HG02759 (cell line): ENCODE results near the gene ZNF280D.
A peak's percentile ranks its signal among the peaks of the same experiment; 100 is the strongest.
"Not testable (repeated sequence)": the region's sequence is repeated elsewhere in the genome, so short reads cannot be mapped to it uniquely, and the experiment has no call there.

ENCODE experiments used
- ATAC-seq: cut with Tn5 transposase; IDR thresholded peaks from one replicate; pipeline ENCODE4 v1.9.1; 2021; ENCODE audit warnings: mild to moderate bottlenecking, moderate library complexity; ENCODE audit not compliant: unreplicated experiment

ZNF280D gene

DNA sequence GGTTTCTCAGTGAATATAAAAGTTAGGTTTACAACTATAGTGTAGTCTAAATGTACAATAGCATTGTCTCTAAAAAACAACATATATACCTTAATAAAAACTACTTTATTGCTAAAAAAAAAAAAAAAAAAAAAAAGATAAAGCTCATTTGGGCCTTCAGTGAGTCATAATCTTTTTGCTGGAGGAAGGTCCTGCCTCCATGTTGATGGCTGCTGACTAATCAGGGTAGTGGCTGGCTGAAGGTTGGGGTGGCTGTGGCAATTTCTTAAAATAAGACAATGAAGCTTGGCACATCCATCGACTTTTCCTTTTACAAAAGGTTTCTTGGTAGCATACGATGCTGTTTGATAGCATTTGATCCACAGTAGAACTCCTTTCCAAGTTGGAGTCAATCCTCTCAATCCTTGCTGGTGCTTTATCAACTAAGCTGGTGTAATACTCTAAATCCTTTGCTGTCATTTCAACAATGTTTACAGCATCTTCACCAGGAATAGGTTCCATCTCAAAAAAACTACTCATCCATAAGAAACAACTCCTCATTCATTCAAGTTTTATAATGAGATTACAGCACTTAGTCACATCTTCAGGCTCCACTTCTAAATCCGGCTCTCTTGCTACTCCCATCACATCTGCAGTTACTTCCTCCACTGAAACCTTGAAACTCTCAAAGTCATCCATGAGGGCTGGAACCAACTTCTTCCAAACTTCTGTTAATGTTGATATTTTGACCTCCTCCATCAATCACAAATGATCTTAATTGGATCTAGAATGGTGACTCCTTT, 13.3 kb downstream of the ZNF280D start:
- no peak for ATAC-seq

DNA sequence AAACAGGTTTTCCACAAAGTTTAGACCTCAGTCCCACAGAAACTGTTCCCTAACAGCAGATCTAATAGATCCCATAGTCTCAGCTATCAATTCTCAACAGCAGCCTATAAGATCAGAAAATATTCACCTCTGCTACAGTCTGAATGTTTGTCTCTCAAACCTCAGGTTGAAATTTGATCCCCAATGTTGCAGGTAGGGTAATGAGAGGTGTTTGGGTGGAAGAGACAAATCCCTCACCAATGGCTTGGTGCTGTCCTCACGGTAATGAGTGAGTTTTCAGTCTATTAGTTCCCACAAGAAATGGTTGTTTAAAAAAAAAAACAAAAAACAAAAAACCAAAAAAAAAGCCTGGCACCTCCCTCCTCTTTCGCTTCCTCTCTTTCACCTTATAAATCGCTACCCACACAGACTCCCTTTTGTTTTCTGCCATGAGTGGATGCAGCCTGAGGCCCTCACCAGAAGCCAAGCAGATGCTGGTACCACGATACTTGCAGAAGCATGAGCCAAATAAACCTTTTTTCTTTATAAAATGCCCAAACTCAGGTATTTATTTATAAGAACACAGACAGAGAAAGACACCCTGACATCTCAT, 14.2 kb downstream of the ZNF280D start:
- ATAC-seq: no peak

DNA sequence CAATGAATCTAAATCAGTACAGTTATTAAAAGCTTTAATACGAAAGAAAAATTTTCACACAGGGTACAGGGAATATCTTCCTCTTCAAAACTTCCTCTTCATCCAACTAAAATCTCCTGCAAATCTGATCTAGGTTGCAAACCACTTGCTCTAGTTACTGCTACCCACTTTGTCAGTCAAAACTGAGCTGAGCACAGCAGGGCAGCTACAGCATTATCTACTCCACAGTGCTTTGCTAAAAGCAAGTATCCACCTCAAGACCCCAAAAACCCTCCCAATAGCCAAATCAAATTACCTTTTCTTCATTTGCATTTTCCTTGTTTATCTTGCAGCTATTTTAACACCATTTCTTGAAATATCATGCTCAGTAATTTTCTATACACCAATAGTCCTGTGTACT, 14.7 kb downstream of the ZNF280D start:
- no peak for ATAC-seq

DNA sequence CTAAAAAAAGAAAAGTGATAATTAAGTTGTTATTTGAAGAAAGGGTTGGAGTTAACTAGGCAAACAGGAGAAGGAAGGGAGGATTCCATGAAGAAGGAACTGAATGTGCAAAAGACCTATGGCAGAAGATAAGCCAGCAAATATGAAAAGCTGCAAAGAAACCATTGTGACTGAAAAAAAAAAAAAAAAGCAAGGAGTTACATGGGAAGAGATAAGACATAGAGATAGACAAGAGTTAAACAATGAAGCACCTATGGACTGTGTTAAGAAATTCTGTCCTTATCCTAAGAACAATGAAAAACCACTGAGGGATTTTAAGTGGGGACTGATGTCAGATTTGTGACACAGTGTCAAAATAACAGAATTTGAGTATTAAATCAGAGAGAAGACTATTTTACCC, 17.0 kb downstream of the ZNF280D start:
- no peak for ATAC-seq

DNA sequence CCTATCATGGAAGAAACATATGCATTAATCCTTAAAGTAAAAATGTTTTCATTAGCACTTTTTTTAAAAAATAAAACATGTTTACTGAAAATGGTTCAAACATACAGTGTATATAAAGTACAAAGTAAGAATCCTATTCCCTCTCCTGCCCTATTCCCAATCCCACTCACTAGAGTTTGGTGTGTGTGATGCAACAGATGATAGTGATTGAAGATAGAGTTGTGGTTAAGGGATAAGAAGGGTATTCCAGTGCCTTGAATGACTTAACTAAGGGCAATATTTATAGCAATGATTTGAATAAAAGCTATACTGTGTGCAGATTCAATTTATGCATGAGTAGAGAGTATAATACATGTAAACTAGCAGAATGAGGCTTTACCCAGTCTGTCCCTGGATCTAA, 18.1 kb downstream of the ZNF280D start:
- no peak for ATAC-seq

DNA sequence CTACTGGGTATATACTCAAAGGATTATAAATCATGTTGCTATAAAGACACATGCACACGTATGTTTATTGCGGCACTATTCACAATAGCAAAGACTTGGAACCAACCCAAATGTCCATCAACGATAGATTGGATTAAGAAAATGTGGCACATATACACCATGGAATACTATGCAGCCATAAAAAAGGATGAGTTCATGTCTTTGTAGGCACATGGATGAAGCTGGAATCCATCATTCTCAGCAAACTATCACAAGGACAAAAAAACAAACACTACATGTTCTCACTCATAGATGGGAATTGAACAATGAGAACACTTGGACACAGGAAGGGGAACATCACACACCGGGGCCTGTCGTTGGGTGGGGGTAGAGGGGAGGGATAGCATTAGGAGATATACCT, 23.8 kb downstream of the ZNF280D start:
- ATAC-seq: not testable (repeated sequence)

DNA sequence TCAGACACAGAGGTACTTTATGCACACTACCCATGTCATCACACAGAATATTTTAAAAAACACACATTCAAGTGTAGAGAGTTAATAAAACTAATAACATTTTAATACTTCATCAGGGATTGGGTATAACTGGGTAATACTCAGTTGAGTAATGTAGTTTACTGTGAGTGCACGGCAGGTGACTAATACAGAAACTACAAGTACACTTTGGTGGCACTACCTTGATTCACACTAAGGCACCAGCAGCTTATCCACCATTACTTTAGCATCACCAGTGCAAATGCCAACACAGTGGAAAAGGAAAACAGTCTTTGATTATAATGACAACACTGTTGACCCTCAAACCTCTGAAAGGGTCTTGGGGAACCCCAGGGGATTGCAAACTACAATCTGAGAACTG, 33.6 kb downstream of the ZNF280D start:
- ATAC-seq: peak; percentile 64

DNA sequence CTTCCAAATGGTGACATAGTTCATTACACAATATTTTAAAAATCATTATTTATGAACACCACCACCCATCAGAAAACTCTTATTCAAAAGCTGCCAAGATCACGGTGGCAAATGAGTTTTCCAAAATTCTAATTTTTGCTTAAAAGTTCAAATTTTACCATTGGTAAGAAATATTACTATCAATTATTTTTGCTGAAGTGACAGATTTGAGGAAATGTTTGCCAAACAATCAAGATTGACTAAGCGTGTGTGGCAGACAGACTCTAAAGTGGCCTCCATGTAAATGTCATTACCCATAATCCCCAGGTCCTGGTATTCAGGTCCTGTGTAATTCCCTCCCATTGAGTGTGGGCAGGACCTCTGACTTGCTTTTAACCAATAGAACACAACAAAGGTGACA, 35.0 kb downstream of the ZNF280D start:
- no peak for ATAC-seq

DNA sequence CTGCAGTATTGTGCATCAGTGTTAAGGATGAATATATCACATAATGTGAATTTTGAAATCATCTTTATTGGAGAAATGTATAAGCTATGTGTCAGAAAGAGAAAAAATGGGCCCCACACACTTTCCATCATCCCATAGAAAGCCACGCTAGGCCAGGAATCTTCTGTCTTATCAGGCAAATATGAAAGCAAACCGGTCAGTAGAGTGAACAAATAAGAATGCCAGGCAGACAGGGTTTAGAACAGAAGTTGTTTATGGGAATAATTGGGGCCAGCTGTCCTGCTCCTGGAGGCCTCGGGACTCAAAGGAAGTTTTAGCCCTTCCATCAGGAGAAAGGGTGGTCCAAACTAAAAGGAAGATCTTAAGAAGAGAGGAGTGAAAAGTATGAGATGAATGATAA, 39.5 kb downstream of the ZNF280D start:
- ATAC-seq: no peak

DNA sequence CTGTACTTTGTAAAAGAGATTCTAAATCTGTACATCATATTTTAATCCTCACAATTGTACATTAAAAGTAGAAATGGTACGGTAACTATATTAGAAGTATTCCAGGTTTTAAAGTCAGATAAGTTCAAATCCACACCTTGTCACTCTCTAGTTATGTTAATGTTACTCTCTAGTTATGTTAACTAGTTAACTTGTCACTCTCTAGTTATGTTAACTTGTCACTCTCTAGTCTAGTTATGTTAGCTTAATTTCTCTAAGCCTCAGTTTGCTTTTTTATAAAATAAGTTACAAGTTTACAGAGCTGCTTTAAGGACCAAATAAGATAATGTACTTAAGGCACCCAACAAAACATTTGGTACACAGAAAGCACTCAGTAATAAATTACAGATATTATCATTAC, 42.6 kb downstream of the ZNF280D start:
- no peak for ATAC-seq

DNA sequence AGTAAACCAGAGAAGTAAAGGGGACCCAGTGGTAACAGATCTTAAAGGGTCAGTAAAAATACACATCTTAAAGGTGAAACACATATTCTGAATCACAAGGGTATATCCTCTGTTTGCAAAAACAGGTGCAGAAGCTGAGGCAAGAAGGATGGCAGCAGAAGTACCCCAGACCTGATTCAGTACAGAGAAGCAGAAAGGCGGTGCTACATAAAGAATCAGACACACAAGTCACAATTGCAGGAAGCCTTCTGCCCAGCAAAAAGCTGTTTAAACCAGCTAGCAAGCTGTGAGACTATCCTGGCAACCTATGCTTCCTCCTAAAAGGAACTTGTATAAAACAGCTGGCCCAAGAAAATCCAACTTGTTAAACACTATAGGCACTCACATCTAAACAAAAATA, 49.4 kb downstream of the ZNF280D start:
- no peak for ATAC-seq

DNA sequence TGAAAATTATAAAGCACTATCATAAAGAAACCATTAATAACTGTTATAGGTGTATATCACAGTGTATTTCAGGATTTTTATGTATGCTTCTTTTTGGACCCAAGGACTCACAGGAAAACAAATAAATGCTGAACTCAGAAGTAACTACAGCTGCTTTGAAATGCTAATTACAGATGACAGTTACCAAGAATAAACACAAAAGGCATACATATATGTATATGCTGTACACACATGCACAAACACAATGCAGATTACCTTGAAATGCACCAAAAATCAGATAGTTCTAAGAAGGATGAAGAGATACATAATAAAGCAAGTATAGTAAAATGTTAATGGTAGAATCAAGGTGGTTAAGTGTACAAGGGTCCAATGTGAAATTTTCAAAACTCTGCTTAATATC, 52.2 kb downstream of the ZNF280D start:
- ATAC-seq: no peak

DNA sequence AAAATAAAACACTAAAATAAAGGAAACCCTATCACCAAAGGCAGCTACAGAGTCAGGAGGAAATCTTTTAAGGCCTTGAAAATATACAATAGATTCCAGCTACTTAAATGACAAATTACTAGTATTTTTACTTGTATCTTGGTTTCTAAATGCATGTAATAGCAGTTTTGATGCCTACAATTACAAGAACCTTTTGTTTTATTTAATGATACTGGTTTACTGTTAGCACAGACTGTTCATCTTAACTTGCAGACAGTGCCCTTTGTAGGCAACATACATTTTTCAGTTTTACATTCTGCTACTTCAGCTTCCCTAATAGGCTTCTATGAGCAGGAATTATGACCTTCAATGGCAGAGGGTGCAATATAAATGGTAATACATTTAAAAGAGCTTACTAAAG, 54.1 kb downstream of the ZNF280D start:
- ATAC-seq: no peak

DNA sequence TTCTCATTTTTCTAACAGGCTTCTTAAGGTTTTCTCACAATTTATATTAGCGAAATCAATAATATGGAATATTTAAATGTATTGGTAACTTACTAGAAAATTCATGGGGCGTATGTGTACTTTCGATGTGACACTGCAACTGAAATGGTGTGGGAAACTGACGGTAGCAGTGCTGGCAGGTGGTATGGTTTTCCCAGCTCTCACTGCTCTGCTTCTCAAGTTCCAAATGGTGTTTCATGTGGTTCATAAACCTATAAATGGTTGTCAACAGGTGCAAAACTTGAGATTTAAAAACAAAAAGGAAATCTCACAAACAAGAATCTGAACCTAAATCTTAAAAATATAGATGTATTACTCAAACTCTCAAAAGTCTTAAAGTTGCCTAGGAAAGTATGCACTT, 54.7 kb downstream of the ZNF280D start:
- ATAC-seq: no peak

DNA sequence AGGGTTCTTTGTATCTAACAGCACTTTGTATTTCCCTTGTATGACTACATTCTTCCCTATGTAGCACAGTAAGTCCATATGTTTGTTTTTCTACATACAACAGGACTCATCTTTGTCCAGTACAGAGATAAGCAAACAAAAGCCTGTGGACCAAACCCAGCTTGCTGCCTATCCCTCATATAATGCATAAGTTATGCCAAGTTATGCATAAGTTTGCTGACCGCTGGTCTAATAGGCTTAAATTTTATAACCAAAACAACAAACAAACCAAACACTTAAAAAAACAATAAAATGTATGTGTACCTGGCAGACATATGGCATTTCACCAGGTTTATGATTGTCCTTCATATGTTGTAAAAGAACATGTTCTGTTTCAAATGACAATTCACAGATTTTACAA, 56.0 kb downstream of the ZNF280D start:
- no peak for ATAC-seq

DNA sequence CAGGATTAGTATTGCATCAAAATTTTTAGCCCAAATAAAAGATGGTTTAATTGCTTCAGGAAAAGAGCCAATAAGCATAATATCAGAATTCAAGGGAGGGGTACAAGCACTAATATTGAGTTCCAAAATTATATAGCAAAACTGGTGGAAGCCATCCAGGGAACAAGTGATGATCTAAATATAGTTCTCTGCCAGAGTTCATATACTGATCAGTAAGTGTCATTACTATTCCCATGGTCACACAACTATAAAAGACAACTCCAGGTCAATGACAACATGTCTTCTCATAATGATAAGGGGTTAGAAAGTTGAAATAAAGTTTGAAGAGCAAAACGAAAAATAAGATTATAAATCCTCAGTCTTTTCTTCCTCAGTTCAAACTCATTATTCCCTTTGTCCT, 57.4 kb downstream of the ZNF280D start:
- ATAC-seq: no peak

DNA sequence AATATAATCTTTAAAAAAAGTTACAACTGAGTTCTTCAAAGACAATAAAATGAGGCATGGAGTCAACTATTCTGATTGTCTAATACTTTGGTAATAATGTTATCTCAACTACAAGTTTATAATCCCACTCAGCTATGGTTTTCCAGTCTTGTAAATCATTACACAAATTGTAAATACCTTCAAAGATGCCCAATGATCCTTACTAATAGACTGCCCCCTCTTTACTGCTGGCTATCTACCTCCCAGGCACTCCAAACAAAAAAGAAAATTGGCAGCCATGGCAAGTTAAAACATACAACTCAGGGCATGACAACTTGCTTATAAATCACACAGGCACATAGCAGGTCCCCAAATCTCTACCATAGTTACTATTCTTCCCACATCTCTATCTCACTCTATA, 58.5 kb downstream of the ZNF280D start:
- no peak for ATAC-seq

DNA sequence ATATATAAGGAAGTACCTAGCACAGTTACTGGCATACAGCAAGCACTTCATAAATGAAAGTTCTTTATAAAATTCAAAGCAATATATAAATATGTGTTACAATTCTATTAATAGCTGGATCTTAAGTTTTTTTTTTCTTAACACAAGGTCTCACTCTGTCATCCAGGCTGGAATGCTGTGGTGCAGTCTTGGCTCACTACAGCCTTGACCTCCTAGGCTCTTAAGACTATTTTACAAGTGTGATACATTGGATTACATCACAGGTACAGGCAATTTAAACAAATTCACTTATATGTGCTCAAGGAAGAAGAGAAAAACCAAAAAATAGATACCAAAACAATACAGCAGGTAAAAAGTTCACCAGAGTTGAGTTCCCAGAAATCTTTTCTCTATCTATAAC, 60.6 kb downstream of the ZNF280D start:
- no peak for ATAC-seq

DNA sequence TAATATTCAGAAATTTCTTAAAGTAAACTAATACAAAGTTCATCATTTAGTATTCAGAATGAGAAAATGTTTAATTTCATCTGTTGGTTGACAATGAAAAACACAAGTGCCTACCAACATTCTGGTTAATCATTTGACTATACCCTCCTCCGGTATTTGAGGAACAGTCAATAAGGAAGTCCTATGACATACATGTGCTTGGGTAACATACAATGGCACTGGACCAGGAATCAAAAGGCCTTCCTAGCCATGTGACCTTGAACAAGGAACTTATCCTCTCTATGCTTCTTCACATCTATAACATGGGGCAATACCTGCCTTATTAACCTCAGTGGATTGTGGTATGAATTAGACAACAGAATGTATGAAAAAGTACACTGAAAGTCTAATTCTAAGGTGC, 65.8 kb downstream of the ZNF280D start:
- ATAC-seq: no peak

DNA sequence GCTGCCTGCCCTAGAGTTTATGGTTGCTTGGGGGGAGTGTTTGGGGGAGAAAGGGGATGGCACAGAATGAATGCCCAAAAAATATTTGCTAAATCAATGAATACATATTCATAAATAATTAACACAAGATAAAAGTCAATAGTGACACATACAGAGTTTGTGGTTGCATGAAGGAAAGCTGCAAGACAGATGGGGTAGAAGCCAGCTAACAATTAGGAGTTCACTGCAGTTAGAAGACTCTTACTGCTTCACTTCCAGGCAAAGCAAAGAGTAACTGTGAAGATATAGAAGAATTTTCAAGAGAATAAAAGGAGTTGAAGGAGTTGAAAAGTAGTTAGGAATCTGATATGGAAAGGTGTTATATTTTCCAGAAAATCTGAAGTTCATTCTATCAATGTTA, 72.4 kb downstream of the ZNF280D start:
- ATAC-seq: no peak

DNA sequence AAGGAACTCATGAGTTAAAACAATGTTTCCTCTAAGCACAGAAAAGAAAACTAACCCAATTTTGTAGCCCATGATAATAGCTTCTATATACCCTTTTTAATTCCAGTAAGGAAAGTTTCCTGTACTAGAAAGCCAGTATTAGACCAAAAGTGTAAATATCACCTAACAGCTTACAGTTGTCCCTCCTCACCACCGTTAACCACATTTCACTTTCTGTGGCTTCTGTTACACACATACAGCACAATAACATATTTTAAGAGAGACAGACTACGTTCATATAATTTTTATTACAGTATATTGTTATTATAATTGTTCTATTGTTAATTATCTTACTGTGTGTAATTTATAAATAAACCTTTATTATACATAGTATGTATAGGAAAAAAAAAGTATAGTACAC, 74.1 kb downstream of the ZNF280D start:
- no peak for ATAC-seq

DNA sequence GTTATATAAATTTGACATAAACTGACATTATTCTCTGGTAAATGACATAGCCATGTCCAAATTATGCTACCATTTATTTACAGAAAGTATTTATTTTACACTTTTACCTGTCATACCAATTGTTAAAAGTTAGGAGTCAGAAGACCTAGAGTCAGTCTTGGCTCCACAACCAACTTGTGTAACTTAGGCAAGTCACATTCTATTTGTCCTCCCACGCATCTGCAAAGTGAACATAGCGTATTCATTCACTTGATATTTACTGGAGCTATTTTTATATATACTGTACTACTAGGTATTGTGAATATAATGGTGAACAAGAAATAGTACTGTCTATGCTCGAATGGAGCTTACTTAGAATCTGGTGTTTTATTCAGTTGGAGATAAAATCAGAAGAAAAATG, 78.7 kb downstream of the ZNF280D start:
- ATAC-seq: no peak

DNA sequence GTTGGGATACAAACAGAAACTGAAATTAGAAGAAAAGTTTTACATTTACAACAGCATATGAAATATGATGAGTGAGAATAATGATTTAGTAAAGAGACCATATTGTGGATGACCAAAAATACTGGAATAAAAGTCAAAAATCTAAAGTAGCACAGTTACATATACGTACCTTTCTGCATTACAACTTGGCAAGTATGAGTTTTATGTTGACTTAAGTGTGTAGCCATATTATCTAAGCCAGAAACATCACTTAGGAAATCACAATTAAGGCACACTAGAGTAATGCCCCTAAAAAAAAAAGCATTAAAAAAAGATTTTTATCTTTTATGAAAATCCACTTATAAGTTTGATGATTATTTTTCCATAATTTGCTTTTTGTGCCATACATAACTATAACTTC, 79.1 kb downstream of the ZNF280D start:
- no peak for ATAC-seq
